ENCODE results near the gene BUB3.

BUB3 gene

DNA sequence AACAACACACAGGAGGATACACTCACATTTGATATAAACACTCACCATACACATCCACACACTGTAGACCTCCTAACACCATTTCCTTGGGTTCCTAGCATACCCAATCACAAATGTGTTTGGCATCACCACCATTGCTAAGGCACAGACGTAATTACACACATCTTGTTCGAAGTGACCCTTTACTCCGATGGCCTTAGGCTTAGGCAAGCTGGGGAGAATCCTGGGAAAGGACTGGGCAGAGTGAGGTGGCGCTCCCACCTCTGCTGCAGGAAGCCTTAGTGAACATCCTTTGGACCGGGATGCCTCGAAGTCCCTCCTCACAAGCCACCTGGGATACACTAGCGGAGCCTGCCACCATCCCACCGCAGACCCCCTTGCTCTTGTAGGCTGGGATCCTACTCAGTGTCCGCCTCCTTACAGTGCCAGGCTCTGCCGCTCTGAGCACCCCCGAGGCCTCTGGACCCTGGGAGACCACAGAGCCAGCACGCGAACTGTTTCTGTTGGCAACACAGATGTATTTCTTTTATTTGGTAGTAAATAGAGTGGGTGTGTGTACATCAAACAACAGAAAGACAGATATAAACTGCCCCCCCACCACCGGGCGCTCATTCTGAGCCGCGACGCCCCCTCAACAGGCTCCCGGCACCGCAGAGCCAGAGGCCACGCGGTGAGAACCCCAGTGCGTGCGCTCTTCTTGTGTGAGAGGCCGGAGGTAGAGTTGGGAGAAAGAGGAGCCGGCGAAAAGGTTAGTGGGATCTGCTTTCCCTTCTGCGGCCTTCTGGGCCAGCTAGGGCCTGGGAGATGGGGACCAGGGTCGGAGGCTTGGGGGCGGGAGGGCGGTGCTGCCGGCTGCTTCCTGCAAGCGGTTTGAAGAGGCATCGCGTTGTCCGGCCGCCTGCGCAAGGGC, 12.2 kb upstream of the BUB3 start:
- DNase-seq = peak; percentile 27

DNA sequence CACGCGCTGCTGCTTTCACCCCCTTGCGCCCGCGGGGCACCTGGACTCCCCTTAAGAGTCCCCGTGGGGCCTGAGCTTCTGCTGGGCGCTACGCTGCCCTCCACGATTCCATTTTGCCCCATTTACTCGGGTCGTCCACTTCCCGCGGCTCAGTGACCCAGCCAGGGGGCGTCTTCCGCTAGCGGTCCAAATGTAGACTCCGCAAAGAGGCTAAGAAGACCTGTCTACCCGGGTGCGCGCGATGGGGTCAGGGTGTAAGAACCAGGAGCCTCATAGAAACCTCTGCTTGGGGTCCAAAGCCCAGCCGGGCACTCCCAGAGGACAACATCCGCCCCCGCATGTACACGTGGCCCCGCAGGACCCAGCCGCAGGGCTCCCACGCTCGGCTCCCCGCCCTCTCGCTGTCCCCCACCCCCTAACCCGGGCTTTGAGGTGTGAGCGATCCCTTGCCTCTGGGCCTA, 11.5 kb upstream of the BUB3 start:
- DNase-seq = peak; percentile 58

DNA sequence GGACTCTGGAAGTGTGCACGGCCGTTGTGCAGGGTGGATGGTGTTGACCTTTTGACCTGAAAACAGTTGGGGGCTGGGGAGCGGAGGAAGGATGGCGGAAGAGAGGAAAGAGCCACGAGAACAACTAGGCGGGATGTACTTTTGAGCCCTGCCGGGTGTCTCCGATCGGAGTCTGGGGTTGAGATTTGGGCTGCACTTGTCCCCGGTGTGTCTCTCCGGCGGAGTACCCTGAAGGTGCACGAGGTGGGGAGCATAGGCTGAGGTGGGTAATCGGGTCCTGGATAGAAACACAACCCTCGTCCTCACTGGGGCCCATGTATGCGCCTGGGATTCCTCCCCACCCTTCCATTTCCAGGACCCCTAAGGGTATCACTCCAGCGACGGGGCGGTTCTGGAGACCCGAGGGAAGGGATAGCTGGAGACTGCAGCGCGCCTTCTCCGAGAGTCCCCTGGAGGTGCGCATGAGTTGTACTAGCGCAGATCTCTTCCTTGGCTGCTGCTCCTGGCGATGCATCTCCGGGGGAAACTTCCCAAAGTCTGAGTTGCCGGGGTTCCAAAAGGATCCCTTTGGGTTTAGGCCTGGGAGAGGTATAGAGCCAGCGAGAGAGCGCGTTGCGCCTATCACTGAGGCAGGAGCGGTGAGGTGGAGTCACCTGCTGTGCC, 10.9 kb upstream of the BUB3 start:
- DNase-seq = peak; percentile 65

DNA sequence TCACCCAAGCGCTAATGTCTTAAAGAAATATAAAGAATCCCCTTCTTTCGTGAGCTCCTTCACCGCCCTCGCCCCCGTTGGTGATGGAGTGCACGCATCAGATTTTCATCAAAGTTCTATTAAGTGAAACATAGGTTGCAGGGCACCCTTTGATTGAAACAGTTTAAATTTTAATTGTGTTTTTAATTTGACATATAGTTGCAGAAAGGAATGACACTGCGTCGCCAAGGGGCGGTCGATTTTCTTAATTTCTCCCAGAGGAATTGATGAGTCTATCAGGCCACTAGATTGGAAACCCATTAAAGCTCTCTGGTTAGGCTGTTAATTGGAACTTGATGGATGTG, 10.4 kb upstream of the BUB3 start:
- no peak for DNase-seq

DNA sequence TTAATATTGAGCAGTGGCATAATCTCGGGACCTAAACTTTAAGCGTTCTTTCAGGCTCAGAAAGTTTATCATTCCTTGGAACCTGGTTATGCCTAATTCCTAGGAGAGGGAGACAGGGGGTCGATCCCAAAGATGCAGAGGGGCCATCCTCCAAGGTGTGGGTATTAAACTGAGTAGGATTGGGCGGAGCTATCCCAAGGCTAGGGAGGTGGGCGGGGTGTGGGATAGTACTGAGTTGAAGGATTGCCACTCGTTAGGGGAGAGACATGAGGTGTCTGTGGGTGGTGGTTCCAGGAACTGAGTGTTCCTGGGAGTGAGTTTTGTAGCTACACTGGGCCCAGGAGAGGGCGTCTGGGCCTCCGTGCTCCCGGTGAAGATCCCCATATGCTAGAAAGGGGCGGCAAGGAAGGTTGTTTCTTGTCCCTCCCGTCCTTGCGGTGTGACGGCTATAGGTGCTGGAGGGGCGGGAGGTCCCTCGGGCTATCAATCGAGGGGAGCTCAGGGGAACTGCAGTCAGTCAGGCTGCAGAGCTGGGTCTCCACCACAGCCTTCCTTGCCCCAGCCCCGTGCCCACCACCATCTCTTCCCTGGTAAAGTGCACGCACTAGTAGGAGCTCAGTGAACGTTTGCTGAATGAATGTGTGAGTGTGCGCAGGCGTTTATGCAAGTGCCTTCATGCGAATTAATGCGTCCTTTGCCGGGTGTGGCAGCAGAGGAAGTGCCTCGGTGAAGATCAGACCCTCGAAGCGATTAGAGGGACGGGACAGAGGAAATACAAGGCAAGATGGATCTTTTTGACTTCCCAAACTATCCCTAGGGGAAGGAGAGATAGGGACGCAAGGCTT, 9.3 kb upstream of the BUB3 start:
- DNase-seq = peak; percentile 56

DNA sequence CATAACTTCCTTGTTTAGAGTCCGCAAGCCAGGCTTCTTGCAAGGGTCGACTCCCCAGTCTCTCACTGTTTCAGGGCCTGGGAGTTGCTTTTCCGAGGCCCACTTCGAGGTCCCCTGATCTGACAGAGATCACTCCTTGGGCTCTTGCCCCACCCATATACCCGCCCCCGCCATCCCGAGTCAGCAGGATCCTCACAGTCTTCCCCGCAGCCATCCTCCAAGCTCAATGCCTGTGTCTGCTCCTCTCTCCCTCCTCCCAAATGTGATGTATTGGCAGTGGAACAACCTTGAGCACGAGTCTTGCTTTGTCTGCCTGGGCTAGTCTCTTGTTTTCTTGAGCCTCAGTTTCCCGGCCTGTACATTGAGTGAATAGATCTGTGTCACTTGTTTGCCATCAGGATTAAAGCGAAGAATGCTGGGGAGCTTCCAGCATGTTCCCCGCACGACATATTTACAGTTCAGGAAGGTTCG, 8.6 kb upstream of the BUB3 start:
- no peak for DNase-seq

DNA sequence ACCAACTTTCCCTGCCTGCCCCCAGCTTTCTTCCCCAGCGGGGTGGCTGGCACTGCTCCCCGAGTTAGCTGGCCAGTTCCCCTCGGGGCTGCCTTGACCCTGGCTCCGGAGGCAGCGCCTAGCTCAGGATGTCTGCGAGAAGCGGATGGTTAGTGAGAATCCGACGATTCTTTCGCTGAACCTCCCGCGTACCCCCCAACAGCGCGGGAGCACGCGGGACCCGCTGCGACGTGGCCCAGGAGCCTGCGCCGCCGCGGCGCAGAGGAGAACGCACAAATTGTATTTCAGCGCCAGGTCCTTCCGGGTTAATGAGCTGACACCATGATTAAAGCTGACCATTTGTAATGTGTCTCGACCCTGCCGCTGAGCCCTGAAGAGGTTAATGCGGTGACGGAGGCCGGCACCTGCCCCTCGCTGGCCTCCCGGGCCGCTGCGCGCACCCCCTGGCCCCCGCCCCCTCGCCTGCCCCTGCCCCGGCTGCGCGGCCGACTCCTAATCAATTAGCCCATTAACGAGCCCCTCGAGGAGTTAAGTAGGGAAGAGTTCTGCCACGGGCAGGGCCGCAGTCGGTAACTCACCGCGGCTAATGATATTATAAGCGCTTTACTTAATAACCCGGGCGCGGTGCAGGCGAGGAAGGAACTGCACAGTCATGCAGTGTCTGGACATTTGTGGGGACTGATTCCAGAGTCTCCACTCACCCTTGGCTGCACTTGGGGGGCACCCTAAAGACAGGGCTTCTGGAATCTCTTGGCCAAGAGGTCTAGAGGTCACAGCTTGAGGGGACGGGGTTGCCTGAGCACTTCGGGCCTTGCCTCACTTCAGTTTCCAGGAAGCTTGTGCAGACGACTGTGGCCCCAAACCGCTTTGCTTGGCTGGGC, 7.9 kb upstream of the BUB3 start:
- peak; percentile 60 for DNase-seq

DNA sequence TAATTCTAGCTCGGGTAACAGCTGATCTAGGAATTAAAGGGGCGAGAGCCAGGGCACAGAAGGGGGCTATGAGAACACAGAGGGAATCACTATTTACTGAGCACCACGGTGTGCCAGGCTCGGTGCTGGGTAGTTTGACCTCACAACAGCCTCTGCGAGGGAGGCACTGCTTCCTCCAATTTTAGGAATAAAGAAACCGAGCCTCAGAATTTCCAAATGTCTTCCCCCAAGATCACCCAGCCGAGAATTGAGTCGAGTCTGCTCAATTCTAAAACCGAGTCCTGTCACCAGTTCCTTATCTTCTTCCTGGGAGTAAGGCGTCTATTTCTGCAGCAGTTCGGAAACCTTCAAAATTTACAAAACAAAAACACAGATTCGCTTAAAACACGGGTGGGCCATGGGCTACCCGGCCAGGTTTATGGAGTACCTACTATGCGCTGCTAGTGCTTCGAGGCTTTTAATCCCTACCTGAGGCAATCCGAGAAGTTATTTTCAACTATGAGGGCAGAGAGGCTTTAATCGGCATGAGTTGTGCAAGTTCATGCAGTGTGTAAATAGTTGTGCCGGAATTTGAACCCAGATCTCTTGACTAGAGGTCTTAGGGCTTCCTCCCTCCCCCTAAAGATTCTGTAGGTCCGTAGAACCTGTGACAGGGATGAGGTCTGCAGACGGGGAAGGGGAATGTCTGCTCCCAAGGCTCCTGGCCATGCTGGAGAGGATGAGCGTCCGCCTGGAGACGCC, 7.1 kb upstream of the BUB3 start:
- DNase-seq = no peak

DNA sequence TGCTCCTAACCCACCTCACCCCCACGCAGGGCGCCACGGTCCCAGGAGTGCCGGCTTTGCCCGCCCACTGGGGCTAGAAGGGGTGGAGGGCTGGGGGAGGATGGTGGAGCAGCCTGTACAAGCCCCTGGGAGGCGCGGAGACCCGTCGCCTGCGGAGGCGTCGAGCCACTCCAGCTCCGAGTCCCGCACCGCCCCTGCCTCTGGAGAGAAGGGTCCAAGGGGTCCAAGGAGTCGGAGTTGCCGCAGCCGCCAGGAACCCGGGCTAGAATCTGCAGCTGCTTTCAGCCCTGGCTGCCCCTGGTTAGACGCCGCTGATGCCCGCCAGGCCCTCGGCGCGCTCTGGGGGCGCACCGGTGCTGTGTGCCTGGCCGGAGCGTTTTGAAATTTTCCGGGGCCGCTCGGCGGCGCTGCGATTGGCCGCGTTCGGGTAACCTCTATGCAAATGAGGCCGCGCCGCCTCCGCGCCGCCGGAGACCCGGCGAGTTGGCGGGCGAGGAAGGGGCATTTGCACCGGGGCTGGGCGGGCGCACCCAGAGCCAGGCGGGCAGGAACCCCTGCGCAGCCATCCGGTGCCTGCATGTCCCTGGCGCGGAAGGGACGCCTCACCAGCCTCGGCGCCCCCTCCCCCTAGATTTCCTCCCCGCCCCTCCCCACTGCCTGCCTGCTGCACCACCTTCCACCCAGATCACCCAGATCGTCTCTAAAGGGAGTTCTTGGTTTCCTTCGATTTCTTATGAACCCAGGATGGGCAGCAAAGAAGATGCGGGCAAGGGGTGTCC, 6.4 kb upstream of the BUB3 start, which contains the start of gene HMX2:
HMX2 (plus strand) TSS at position 502 of the 779 bp plus-strand sequence; CDS start at position 745, 243 bp downstream.
- peak; percentile 66 for DNase-seq

DNA sequence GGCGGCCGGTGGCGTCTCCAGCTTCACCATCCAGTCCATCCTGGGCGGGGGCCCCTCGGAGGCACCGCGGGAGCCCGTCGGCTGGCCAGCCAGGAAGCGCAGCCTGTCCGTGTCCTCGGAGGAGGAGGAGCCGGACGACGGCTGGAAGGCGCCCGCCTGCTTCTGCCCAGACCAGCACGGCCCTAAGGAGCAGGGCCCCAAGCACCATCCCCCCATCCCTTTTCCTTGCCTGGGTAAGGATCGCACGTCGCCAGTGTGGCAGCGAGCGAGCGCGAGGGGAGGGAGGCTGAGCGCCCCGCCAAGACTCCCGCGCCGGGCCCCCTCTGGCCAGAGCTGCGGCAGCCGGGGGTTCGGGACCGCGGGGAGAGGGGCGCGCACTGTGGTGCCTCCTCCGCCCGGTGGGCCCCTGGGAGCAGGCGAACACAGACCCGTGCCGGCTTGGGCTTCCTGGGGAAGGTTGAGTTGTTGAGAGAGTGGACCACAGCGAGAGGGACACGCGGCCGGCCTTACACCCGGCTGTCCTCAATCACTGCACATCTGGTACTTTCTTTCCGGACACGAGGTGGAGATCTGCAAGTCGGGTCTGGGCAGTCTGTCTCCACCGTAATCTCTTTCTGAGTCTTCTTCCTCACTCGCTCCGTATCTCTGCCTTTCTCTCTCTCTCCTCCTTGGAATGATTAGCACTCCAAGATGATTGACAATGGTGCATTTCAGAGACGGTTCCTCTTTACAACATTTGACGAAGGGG, 5.6 kb upstream of the BUB3 start:
- DNase-seq = peak; percentile 59

DNA sequence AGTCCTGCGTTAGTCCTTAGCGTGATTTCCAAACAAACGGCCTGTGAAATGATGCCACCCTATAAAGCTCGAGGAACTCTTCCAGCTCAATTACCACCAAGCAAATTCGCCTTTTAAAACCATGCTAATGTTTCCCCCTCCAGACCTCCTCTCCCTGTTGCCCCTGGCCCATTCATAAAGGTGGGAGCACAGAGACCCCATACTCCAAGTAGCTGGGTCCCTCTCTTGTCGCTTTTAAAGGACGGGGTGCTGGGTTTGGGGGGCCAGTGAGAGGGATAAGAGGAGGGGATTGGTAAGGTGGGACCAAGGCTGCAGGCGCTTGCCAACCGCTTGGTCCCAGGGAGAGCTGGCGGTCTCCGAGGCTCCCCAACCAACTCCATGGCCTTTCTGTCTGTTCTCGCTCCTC, 5.0 kb upstream of the BUB3 start:
- DNase-seq = no peak

DNA sequence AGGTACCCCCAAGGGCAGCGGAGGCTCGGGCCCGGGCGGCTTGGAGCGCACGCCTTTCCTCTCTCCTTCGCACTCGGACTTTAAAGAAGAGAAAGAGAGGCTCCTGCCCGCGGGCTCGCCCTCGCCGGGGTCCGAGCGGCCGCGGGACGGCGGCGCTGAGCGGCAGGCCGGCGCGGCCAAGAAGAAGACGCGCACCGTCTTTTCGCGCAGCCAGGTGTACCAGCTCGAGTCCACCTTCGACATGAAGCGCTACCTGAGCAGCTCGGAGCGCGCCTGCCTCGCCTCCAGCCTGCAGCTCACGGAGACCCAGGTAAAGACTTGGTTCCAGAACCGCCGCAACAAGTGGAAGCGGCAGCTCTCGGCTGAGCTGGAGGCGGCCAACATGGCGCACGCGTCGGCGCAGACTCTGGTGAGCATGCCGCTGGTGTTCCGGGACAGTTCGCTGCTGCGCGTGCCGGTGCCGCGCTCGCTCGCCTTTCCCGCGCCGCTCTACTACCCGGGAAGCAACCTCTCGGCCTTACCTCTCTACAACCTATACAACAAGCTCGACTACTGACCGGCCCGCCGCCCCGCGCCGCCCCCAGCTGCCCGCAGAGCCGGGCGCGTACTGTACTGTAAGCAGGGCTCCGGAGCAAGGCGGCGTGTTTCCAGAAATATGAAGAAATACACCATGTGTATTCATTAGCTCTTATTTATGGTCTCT, 4.5 kb upstream of the BUB3 start:
- DNase-seq = peak; percentile 80

DNA sequence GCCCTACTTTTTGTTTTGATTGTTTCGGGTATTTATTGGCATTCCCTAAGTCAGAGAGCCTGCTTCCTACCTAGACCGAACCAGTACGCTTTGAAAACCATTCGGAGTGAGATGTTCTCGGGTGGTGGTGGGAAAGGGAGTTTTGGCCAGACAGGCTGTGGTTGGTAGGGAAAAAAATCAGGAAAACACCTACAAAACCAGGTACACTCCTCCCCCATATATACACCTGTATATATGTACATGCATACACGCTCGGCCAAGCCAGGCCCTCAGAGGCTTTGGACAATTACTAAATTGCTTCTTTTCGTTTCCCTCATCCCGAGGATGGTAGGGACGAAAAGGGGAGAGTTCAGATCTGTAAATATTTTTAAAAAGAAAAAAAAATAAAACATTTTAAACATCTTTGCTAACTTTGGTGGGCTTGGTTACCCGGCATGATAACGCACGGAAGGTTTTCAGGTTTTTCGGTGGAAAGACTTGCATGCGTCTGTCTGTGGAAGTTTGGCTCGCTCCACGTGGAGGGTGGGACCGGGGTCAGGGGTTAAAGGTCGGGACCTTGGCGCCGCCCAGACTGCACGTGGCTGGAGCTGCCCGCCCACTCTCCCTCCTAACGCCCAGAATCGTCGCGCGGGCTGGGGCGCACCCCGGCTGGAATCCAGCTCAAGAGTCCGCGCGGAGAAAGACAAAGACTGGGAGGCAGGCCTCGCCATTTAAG, 3.8 kb upstream of the BUB3 start:
- no peak for DNase-seq

DNA sequence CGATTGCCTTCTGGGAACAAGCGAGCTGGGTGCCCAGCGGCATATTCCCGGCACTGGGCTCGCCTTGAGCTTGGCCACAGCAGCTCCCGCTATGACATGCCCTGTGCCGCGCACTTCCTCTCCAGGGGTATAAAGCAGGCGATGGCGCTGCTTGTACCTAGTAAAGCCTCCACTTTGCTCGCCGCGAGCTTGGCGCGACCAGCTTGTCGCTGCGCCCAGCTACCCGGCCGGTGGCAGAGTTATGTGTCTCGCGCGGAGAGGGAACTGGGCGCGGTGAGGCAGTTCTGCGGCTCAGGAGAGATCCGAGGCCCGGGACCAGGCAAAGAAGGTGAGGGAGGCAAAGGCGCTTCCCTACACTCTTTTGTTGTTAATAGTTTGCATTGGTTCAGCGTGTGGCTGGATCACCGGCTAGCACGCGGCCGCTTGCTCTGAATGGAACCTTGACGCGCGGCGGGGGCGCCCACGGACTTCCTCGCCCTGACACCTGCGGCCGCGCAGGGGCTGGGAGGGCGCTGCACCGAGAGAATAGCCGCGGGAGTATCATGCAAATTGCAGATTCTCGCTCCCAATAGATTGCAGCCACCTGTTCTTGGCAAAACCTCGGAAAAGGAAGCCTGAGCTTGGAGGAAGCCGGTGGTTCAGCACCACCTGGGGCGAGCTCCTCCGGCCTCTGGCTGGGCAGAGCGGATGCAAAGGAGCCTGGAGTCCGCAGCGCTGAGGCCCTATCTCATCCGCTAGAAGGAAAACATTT, 3.0 kb upstream of the BUB3 start:
- peak; percentile 84 for DNase-seq

DNA sequence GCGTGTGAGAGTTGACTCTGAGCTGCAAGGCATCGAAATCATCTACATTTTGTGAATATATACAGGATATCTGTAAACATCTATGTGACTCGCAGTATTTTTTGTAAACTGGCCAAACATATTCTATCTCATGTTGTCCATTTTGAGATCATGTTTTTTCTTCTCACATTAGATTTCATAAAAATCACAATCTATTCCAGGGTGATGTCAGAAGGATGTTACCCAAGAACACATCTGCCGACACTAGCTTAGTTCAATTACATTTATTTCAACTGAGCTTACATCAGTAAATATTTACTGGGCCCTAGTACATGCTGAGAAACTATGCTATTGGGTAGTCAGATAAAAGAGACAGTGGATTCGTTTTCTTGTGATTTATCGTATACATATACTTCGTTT, 2.5 kb upstream of the BUB3 start:
- DNase-seq = peak; percentile 13

DNA sequence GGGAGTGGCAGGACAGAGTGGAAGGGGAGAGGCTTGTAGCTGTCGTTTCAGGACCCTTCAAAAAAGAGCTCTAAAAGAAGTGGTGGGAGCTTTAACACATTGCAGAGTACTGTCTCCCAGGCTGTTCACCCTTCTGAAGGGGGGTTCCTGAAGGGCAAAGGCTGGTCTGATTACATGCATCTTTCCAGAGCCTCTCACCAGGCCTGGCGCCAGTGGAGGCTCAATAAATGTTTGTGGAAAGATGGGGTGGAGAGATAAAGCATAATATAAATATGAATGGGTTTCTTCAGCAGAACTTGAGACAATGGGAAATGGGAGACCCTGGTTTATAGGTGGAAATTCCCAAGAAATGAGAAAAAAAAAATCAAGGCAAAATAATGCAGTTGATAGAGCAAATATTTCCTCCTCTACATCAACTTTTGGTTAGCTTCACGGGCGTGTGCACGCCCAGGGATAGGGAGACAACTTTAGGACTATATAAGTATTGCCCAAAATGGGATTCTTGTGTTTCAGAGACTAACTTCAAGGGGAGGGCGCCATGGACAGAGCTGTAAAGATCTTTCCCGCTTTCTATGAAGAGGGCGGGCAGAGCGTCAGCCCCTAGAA, 613 bp upstream of the BUB3 start:
- no peak for DNase-seq

Data from retina (tissue), 1 donor.